Parietal lobe (tissue), 1 donor: ENCODE data around the gene PDE9A. TPM values are rescaled to one million over a fixed set of nuclear protein-coding genes. Genes with fewer than 3 reads are reported as not detected.

Experiments used
- total RNA-seq: library from RNA; depleted of rRNA; stranded (reverse); fragments of >200 nt; gene quantifications from one replicate; pipeline ENCODE4 v1.2.3, GENCODE V29; 2014

Gene PDE9A
- 40.4 TPM for total RNA-seq

DNA sequence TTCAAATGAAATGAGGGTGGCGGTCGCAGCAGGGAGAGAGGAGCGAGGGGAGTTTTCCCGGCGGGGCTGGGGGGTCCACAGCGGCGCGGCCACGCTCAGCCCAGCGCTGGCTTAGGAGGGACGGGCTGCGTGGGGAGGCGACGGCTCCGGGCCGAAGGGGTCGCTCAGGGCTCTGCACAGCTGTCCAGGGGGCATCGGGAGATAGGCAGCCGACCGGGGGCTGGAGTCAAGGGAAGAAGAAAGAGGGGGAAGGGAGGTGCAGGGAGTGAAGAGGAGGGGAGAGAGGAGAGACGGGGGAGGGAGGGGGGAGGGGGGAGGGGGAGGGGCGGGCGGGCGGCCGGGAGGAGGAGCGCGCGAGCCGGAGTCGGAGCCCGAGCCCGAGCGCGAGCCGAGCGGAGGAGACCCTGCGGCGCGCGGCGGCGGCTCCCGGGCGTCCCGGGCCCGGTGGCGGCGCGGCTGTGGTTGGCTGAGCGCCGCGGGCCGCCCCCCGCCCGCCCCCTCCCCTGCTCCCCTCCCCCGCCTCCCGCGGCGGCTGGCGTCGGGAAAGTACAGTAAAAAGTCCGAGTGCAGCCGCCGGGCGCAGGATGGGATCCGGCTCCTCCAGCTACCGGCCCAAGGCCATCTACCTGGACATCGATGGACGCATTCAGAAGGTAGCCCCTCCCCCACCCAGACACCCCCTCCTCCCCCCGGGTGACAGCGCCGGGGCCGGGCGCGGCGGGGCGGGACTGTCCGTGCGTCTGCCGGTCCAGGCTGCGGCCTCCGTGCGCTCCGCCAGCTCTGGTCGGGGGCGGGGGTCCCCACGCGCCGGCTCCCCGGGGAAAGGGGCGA lies at the start of gene PDE9A:
Gene PDE9A, plus strand, starts transcription at position 391 of the 831 bp plus-strand sequence. Its CDS starts 194 bp downstream, at position 585.

Other genes with a start within 250 kb of the PDE9A start
- gene UBASH3A, start 249.7 kb upstream of the PDE9A start, total RNA-seq, result not detected
- gene RSPH1, start 157.4 kb upstream of the PDE9A start, total RNA-seq, result 0.94 TPM
- 36.9 TPM for gene SLC37A1, start 139.8 kb upstream of the PDE9A start, total RNA-seq
- 24.4 TPM for gene WDR4, start 225.9 kb downstream of the PDE9A start, total RNA-seq
- gene NDUFV3, start 239.7 kb downstream of the PDE9A start, total RNA-seq, result 33.8 TPM